Fibroblast of lung (primary cell): ENCODE data around the gene PDZD2. TPM values are rescaled to one million over a fixed set of nuclear protein-coding genes. Genes with fewer than 3 reads are reported as not detected.

ENCODE experiments used
- DNase-seq, 2 donors: peaks; one replicate each; pipeline versions ENCODE4 v3.0.0 to v3.0.0-alpha.2; 2010; ENCODE audit warnings: low read depth in 2 of 2
- H2AFZ ChIP-seq: 2 replicates; pipeline ENCODE4 v1.5.1; 2012; ENCODE audit warnings: low read length, control low read depth, inconsistent platforms
- H3K27ac ChIP-seq: 2 replicates; pipeline ENCODE4 v1.5.1; 2011; ENCODE audit warnings: low read length, control low read depth; ENCODE audit not compliant: insufficient read depth
- H3K27me3 ChIP-seq: 2 replicates; pipeline ENCODE4 v1.5.1; 2011; ENCODE audit warnings: mild to moderate bottlenecking, low read length; ENCODE audit not compliant: control insufficient read depth, insufficient read depth
- H3K36me3 ChIP-seq: 2 replicates; pipeline ENCODE4 v1.5.1; 2011; ENCODE audit warnings: low read length; ENCODE audit not compliant: control insufficient read depth, insufficient read depth
- H3K4me1 ChIP-seq: 2 replicates; pipeline ENCODE4 v1.5.1; 2011; ENCODE audit warnings: low read length; ENCODE audit not compliant: control insufficient read depth, insufficient read depth; ENCODE audit errors: extremely low read depth
- H3K4me2 ChIP-seq: 2 replicates; pipeline ENCODE4 v1.5.1; 2011; ENCODE audit warnings: low read length, control low read depth; ENCODE audit not compliant: insufficient read depth; ENCODE audit errors: extremely low read depth
- H3K4me3 ChIP-seq, 4 experiments: fragments of 200-600 bp in 1 of 4; sonication (generic) in 1 of 4; replicated peaks in 1 of 4; 2 replicates each; pipeline ENCODE4 v1.5.1; 2011 to 2016; ENCODE audit warnings: low read length in 4 of 4, low read depth in 3 of 4, mild to moderate bottlenecking in 3 of 4, control low read depth in 2 of 4, inconsistent platforms in 1 of 4, mixed read lengths in 1 of 4; ENCODE audit not compliant: insufficient read depth in 1 of 4; ENCODE audit errors: control extremely low read depth in 1 of 4
- H3K79me2 ChIP-seq: 2 replicates; pipeline ENCODE4 v1.5.1; 2012; ENCODE audit warnings: mild to moderate bottlenecking, low read length, inconsistent platforms; ENCODE audit not compliant: control insufficient read depth, insufficient read depth
- H3K9ac ChIP-seq: 2 replicates; pipeline ENCODE4 v1.5.1; 2011; ENCODE audit warnings: mild to moderate bottlenecking, low read length, control low read depth; ENCODE audit not compliant: insufficient read depth
- H3K9me3 ChIP-seq: 2 replicates; pipeline ENCODE4 v1.5.1; 2012; ENCODE audit warnings: low read depth, low read length; ENCODE audit not compliant: control insufficient read depth, insufficient read depth
- H4K20me1 ChIP-seq: 2 replicates; pipeline ENCODE4 v1.5.1; 2011; ENCODE audit warnings: low read length; ENCODE audit not compliant: control insufficient read depth, insufficient read depth; ENCODE audit errors: extremely low read depth
- EZH2 ChIP-seq: IDR thresholded peaks from 2 replicates; pipeline ENCODE4 v1.5.1; 2012; ENCODE audit warnings: low read length, control low read depth, mild to moderate bottlenecking; ENCODE audit errors: missing control alignments
- polyA plus RNA-seq, 2 donors: library from polyadenylated mRNA; depleted of rRNA in 1 of 2; stranded (reverse) in 1 of 2; unstranded in 1 of 2; fragments of >200 nt; gene quantifications; 2 replicates each; pipeline ENCODE4 v1.2.1, GENCODE V29; 2011 to 2012; ENCODE audit warnings: missing spikeins in 1 of 2
- total RNA-seq: library from RNA; depleted of rRNA; stranded (reverse); fragments of >200 nt; gene quantifications from 2 replicates; pipeline ENCODE4 v1.2.1, GENCODE V29; 2014
- TF ChIP-seq, protein P1 (sequence below), 2 donors: IDR thresholded peaks in 1 of 2; conservative IDR thresholded peaks in 1 of 2; 1 replicate in 1 of 2; 2 replicates in 1 of 2; pipeline ENCODE4 v1.5.1; 2011 to 2012; ENCODE audit warnings: low read length in 2 of 2, control low read depth in 1 of 2, inconsistent platforms in 1 of 2, low read depth in 1 of 2, mild to moderate bottlenecking in 1 of 2

Gene PDZD2
- total and polyA plus RNA-seq, 2 donors (not counting 1 experiment from before 2014, with no cell fraction given) = 0.33 to 0.40 TPM

DNA sequence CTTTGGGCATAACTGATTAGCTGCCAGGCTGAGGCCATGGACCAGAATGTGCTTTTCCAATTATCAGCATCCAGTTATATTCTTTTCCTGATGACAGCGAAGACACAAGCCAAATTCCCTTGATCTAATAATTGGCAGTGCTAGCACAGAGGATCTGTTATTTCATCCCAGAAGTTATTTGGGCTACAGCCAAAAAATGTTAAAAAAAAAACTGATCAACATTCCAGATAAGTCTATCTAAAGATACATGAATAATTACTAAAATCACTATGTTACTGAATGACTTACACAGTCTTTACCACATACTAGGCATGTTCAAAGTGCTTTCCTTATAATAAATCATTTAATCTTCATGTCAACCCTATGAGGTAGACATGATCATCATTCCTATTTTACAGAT lies 13.5 kb upstream of the PDZD2 start:
- no peaks in the 10 kb centered on the region for H3K9me3 ChIP-seq

DNA sequence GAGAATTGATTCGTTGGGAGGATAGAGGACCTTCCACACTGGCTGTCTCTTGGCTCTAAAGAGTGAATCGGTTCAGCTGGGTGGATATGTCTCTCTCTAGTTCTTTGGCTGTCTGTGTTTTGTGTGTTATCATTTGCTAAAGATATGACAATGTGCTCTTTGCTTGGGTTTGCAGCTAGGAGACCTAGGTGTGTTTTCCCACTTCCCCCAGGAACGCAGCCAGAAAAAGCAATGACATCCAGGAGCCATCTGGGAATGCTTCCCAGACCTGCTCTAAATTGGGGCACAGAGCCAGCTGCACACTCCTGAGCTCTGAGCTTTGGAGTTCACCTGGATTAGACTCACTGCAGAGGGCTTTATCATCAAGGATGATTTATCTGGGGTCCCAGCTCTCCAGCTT lies 12.8 kb upstream of the PDZD2 start:
- Histone ChIP-seq H3K4me3 (no peak overlapping the region), H3K27me3 (peaks cover 2% of the 10 kb centered on the region), H3K36me3 (no peaks in the 10 kb centered on the region), H3K79me2 (no peaks in the 10 kb centered on the region), H3K4me2 (no peak overlapping the region), H4K20me1 (no peaks in the 10 kb centered on the region), H3K9me3 (no peaks in the 10 kb centered on the region), H3K9ac (no peak overlapping the region), H3K4me1 (no peaks in the 10 kb centered on the region), H3K27ac (no peak overlapping the region), H2AFZ (no peak overlapping the region)
- no peak for TF ChIP-seq EZH2
- TF ChIP-seq, protein P1, sequence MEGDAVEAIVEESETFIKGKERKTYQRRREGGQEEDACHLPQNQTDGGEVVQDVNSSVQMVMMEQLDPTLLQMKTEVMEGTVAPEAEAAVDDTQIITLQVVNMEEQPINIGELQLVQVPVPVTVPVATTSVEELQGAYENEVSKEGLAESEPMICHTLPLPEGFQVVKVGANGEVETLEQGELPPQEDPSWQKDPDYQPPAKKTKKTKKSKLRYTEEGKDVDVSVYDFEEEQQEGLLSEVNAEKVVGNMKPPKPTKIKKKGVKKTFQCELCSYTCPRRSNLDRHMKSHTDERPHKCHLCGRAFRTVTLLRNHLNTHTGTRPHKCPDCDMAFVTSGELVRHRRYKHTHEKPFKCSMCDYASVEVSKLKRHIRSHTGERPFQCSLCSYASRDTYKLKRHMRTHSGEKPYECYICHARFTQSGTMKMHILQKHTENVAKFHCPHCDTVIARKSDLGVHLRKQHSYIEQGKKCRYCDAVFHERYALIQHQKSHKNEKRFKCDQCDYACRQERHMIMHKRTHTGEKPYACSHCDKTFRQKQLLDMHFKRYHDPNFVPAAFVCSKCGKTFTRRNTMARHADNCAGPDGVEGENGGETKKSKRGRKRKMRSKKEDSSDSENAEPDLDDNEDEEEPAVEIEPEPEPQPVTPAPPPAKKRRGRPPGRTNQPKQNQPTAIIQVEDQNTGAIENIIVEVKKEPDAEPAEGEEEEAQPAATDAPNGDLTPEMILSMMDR (conservative IDR thresholded peaks at IDR 0.05 in 1 of 2, IDR thresholded peaks at IDR 0.05 in 1 of 2; ENCODE audit: low read depth in 1 of 2, low read length in 2 of 2) = no peak
- no peak for DNase-seq

More for the DNA sequence above, 13.5 kb upstream of the PDZD2 start:
- H3K79me2 ChIP-seq = no peaks in the 10 kb centered on the region
- H3K9ac ChIP-seq = no peak overlapping the region
- H3K4me1 ChIP-seq = no peaks in the 10 kb centered on the region
- H3K4me2 ChIP-seq = no peak overlapping the region
- H3K27me3 ChIP-seq = no peaks in the 10 kb centered on the region
- DNase-seq = no peak
- TF ChIP-seq EZH2 = no peak
- TF ChIP-seq, protein P1 (conservative IDR thresholded peaks at IDR 0.05 in 1 of 2, IDR thresholded peaks at IDR 0.05 in 1 of 2; ENCODE audit: low read depth in 1 of 2, low read length in 2 of 2) = no peak
- H3K27ac ChIP-seq = no peak overlapping the region
- no peak overlapping the region for H2AFZ ChIP-seq
- H3K4me3 ChIP-seq = no peak overlapping the region
- no peaks in the 10 kb centered on the region for H4K20me1 ChIP-seq
- H3K36me3 ChIP-seq = no peaks in the 10 kb centered on the region

DNA sequence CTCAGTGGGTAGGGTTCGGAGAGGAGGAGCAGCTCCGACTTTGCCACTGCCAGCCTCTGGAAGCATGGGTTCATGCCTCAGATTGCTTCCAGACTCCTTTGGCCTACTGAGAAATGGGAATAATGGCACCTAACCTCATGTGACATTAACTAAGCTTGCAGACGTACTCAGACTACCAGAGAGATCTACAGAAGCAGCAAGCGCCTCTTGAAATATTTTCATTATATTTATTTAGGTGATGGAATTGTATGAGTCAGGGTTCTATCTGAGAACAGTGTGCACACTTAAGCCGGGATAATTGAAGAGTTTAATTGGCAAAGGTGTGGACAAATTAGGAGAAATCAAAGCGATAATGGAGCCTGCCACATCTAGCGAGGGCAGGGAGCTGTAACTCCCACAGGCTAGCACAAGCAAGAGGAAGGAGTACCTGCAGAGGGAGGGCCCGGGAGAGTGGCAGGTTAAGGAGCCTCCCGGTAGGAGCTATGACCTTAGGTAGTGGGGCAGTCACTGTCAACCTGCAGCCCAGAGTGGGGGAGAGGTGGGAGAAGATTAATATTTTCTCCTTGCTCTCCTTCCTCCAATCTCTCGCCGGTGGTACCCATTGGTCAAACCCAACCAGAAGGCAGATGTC lies 12.2 kb upstream of the PDZD2 start:
- Histone ChIP-seq H3K79me2 (no peaks in the 10 kb centered on the region), H3K27me3 (peaks cover 2% of the 10 kb centered on the region), H3K9ac (no peak overlapping the region), H4K20me1 (no peaks in the 10 kb centered on the region), H3K27ac (no peak overlapping the region), H3K4me2 (no peak overlapping the region), H3K9me3 (no peaks in the 10 kb centered on the region), H3K4me3 (no peak overlapping the region), H3K36me3 (no peaks in the 10 kb centered on the region), H2AFZ (no peak overlapping the region), H3K4me1 (no peaks in the 10 kb centered on the region)
- no peak for DNase-seq
- TF ChIP-seq EZH2 = no peak
- TF ChIP-seq, protein P1 (conservative IDR thresholded peaks at IDR 0.05 in 1 of 2, IDR thresholded peaks at IDR 0.05 in 1 of 2; ENCODE audit: low read depth in 1 of 2, low read length in 2 of 2) = no peak
